Measurements from ENCODE around the gene ARHGEF19.
"Not testable (repeated sequence)": the region's sequence is repeated elsewhere in the genome, so short reads cannot be mapped to it uniquely, and the experiment has no call there.

Gene ARHGEF19

GRCh38 chr1:16212251-16212961, at the start of gene ARHGEF19:
TSS of gene ARHGEF19 (minus strand) at chr1:16212652. CDS start at chr1:16209054, 3,598 bp downstream.
- no peak for FAIRE-seq

DNA sequence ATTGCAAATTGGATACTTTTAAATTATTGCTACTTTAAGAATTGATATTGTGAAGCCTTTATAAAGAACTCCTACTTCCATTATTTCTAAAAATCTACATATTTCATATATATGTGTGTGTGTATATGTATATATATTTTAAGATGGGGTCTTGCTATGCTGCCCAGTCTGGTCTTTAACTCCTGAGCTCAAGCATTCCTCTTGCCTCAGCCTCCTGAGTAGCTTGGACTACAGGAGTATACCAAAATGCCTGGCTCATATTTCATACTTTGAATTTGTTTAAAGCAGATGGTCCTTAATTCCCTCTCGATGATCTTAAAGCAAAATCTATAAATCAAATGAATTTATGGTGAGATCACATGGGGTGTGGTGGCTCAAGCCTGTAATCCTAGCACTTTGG, 49.6 kb upstream of the ARHGEF19 start:
- no peak for FAIRE-seq

GRCh38 chr1:16260814-16261213, 48.4 kb upstream of the ARHGEF19 start:
- no peak for FAIRE-seq

- FAIRE-seq = no peak
Measured at GRCh38 chr1:16258591-16259135, 46.2 kb upstream of the ARHGEF19 start.

DNA sequence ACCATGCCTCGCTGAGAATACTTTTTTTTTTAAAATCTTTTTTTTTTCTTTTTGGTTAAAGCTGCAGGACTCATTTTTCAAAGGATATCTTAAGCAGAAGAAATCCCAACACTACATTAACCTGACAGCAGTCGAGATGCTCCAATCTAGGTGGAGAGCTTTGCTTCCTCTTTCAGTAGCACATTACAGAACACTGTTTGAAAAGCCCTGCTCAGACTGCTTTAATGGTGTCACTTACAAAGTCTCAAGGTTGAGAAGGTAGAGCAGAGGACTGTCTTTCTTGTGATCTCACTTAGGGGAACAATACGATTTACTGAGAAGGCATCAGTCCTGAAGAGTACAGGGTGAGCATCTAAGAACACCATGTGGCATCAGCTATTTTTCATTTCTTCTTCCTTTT, 45.5 kb upstream of the ARHGEF19 start:
- FAIRE-seq = no peak

GRCh38 chr1:16257556-16257955, 45.1 kb upstream of the ARHGEF19 start:
- FAIRE-seq = not testable (repeated sequence)

DNA sequence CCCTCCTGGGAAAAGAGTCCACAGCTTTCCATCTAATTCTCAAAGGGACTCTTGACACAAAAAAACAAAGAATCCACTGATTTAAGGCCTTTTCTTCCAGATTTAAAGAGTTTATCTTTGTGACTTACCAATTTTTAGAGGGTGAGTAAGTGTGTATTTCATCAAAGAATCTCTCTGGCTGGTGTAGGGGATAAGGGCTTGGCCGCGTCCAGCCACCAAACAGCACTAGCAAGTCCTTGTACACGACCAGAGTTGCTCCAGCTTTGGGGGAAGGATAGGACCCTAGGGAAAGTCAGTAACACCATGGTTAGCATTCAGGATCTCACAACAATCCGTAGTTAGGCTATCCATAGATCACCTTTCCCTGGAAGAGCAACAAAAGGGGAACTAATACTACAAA, 44.0 kb upstream of the ARHGEF19 start:
- no peak for FAIRE-seq

DNA sequence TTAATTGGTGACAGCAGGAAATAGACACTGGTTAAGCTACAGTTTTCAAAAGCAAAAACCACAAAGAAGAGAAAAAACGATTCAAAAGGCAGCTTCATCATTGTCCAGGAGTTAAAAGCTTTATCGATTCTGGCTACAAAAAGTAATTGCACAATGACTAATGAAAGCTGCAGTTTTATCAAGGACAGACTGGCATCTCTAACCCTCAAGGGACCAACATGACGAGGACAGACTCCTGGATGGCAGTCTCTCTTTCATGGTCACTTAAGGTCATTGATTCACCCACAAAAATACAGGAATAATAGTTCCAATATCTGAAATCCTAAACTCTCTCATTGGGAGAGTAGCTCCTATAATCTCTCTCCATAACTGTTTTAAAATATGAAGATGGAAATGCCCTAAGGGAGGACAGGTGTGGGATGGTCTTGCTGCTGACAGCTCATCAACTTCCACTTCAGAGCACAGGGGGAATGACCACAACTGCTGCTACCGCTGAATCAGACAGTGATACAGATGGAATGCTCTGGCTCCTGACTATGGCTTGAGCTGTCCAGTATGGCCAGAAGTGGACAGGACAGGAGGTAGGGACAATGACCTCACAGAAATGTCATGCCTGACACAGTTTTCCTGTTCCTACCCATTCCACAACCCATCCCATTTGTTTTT, 41.9 kb upstream of the ARHGEF19 start:
- FAIRE-seq = no peak

DNA sequence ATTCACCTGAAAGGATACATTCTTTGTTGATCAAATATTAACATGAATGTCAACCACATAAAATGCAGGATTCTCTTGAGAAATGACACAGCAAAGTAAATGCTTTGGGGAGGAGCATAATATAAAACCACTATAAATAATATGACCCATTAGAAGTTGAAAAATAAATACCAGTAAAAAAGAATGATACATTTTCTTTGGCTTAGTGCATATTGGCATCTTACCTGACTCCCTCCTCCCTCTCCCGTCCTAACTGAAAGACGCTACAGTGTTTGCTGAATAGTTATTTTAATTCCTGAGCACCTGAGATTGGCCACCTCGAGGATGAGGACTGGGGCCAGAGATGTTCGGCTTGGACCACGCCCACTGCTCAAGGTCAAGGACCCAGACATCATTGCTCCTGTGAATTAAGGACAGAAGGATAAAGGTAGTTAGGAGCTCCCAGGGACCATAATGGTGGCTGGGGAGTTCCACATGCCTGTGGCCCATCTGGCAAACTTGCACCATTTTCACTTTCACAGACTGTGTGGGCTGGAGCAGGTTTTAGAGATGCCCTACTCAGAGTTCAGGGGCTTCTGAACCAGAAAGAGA, 41.0 kb upstream of the ARHGEF19 start:
- FAIRE-seq = no peak

- FAIRE-seq = no peak
Measured at GRCh38 chr1:16252912-16253311, 40.5 kb upstream of the ARHGEF19 start.

- FAIRE-seq = no peak
Measured at GRCh38 chr1:16251381-16251780, 38.9 kb upstream of the ARHGEF19 start.

DNA sequence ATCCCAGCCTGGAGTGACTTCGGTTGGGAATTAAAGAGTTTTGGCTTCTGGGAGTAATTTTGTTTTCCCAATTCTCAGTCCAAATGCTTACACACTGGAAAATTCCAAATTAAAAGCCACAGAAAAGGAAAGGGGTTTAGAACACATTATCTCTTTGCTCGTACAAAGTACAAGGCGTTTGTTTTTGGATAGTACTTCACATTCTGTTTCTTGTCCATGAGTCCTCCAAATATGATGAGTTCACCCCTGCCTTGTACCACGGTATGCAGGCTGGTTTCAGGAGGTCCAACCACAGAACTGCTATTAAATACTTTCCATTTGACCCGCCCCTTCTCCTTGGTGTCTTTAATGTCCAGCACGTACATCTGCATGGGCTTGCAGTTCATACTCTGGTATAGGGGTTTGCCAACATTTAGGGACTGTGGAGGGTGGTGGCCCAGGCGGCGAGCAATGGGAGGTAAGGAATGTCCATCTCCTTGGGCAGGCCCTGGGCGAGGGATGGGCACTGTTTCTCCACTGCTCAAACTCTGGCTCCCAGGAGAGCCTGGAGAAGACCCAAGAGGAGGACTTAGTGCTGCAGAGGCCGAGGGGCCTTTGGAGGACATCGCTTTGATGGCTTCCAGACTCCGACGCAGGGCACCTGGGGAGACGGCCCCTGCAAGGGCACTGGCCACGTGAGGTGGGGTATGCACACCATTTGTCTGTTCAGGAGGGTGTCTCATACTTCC, 38.2 kb upstream of the ARHGEF19 start:
- no peak for FAIRE-seq

GRCh38 chr1:16249596-16250241, 37.3 kb upstream of the ARHGEF19 start:
- no peak for FAIRE-seq

DNA sequence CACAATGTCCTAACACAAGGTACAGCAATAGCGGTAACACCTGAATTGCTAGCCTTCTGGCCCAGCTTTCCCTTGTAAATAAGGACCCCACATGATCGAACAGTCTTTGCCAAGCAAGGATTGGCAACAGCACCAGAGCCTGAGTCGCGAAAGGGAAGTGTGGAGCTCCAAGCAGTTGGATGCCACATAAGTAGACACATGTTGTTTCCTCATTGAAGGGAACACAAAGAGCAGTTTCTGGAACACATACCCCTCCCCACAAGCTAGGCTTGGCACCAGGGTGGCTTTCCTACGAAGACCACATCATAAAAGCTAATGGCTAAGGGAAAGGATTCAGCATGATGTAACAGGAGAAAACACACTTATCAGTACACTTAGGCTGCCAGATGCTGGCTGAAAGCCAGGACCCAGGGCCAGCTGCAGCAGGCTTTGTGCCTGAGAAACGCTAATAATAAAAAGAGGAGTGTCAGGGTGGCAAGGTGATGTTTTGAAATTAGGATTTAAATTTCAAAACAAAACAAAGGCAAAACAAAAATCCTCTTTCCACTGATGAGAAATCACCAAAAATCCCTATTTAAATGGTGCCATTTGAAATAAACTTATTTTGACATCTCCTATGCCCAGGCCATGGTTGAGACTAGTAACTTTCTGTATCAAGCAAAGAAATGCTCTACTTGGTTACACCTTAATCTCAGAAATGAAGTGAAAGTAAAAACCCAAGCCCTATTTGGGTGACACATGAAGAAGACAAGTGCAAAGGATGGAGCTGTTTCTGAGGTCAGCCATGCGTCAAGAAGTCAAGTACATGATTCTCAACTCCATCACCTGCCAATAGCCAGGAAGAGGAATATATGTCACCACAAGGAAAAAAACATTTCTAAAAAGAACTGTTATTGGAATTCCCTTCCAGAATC, 36.4 kb upstream of the ARHGEF19 start:
- no peak for FAIRE-seq

DNA sequence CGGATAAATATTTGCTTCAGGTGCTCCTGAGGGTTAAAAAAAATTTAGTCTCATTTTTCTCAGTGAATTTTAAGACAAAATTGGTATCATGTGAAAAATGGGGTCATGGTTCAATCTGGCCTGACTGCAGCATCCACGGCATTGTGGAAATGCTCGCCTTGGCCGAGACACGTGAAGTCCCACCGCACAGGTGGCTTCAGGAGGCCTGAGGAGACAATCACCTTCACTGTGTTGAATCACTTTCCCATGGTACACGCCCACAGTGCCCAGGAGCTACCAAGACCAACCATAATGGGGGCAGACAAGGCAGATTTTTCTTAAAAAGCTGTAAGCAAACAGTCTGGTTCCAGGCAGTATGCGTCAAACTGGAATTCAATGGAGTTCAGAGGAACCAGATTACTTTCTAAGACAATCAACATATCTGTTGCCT, 35.6 kb upstream of the ARHGEF19 start:
- FAIRE-seq = no peak

DNA sequence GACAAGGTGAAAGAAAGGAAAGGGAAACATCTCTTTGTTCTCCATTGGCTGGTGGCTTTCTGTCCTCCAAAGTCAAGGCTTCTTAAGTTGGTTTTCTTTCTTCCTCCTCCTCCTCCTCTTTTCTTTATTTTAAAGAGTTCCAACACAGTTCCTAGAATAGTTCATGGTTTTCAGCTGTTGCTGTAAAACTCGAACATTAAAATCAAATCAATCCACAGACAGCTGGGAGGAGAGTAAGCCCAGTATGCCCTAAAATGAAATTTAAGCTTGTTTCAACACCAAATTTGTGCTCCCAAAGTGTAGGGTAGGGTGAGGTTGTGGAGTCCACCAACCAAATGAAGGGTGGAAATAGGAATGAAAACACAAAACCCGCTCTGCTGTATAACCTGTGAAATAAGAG, 35.0 kb upstream of the ARHGEF19 start:
- FAIRE-seq = no peak

DNA sequence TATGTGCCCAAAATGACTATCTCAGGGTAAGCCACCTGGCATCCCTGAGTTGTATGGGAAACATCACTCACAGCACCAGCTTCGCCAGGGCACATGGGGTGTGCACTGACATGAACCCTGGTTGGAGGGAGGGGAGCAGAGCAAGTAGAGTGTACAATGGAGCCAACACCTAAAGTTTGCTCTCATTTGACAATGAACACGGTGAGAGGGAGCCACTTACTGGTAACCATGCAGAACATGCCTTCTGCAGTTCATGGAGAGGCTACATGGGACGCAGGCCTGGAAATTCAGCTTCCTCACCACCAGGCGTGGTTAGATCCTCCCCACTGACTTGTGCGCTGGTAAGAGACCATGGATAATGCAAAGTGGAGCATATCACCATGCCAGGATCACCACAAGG, 34.5 kb upstream of the ARHGEF19 start:
- no peak for FAIRE-seq

DNA sequence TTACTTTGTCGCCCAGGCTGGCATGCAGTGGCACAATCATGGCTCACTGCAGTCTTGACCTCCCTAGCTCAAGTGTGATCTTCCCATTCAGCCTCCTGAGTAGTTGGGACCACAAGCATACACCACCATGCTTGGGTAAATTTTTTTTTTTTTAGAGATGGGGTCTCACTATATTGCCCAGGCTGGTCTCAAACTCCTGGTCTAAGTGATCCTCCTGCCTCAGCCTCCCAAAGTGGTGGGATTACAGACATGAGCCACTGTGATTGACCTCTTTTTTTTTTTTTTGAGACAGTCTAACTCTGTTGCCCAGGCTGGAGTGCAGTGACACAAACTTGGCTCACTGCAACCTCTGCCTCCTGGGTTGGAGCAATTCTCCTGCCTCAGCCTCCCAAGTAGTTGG, 33.8 kb upstream of the ARHGEF19 start:
- not testable (repeated sequence) for FAIRE-seq

DNA sequence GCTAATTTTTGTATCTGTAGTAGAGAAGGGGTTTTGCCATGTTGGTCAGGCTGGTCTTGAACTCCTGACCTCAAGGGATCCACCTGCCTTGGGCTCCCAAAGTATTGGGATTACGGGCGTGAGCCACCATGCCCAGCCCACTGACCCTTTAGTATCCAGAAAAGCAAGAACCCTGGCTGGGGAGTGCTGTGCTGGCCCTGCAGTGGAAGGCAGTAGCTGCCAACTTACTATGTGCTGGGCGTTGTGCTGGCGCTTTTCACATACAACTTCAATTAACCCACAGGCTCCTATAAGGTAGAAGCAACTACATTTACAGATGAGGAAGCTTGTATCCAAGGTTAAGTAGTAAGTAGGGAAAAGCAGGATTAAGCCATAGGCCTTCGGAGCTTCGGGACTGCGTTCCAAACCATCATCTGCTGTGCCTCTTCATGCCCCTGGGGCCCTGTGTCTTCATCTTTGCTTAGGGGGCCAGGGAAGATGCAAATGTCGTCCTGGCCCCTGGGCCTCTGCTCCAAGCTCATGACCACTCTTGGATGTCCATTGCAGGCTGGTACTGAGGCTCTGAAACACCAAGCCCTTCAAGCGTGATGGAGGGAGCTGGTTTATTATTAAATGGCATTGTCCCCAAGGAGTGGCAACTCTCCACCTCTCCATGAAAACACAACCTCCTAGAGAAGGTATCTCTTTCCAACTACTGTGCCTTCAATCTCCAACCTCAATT, 33.2 kb upstream of the ARHGEF19 start:
- no peak for FAIRE-seq

GRCh38 chr1:16244650-16245285, 32.3 kb upstream of the ARHGEF19 start:
- FAIRE-seq = no peak

Data from colon (tissue), 2 donors.